Gastrocnemius medialis (tissue), 4 donors: ENCODE results near the gene CIITA.

ENCODE experiments used
- POLR2A ChIP-seq, 2 donors: fragments of 450-650 bp; IDR thresholded peaks; one replicate each; pipeline ENCODE4 v1.6.1; 2017; ENCODE audit warnings: antibody characterized with exemption in 2 of 2, mild to moderate bottlenecking in 2 of 2, moderate library complexity in 2 of 2
- TF ChIP-seq, protein P1 (sequence below), 5 experiments: fragments of 450-650 bp in 3 of 5; fragments of 200-600 bp in 2 of 5; sonication (generic) in 2 of 5; IDR thresholded peaks in 4 of 5; conservative IDR thresholded peaks in 1 of 5; 1 replicate in 4 of 5; 2 replicates in 1 of 5; pipeline ENCODE4 v1.5.1; 2016 to 2019; ENCODE audit warnings: antibody characterized with exemption in 5 of 5, mild to moderate bottlenecking in 3 of 5, moderate library complexity in 3 of 5

GRCh38 chr16:10972108-10972818, 95.3 kb downstream of the CIITA start:
- TF ChIP-seq, protein P1, sequence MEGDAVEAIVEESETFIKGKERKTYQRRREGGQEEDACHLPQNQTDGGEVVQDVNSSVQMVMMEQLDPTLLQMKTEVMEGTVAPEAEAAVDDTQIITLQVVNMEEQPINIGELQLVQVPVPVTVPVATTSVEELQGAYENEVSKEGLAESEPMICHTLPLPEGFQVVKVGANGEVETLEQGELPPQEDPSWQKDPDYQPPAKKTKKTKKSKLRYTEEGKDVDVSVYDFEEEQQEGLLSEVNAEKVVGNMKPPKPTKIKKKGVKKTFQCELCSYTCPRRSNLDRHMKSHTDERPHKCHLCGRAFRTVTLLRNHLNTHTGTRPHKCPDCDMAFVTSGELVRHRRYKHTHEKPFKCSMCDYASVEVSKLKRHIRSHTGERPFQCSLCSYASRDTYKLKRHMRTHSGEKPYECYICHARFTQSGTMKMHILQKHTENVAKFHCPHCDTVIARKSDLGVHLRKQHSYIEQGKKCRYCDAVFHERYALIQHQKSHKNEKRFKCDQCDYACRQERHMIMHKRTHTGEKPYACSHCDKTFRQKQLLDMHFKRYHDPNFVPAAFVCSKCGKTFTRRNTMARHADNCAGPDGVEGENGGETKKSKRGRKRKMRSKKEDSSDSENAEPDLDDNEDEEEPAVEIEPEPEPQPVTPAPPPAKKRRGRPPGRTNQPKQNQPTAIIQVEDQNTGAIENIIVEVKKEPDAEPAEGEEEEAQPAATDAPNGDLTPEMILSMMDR (IDR thresholded peaks at IDR 0.05 in 4 of 5, conservative IDR thresholded peaks at IDR 0.05 in 1 of 5), result no peak
- no peak for TF ChIP-seq POLR2A (IDR thresholded peaks at IDR 0.05)
